ENCODE measurements around the gene RGL1.

RGL1 gene

DNA sequence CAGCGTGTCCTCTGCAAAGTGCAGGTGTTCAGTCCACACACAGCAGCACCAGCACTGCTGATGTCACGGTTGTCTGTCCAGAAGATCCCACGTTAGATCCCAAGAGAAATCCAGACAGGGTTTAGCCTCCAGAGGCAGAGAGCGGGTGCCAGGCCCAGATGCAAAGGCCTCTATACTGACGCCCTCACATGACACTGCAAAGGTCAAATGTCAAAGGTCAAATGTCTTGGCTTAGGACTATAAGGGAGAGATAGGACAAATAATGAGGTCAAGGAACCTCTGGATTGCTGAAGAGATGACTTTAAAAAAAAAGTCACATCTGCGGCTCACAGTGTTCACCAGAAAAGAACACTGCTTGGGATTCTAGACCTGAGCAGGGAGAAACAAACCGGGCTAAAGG, 131.1 kb downstream of the RGL1 start:
- Histone ChIP-seq H3K36me3 (ENCODE audit: control insufficient read depth, insufficient read depth, low read length) (no peaks in the 10 kb centered on the region), H3K27ac (ENCODE audit: low read depth, low read length) (no peak overlapping the region), H3K9me3 (ENCODE audit: control insufficient read depth, insufficient read depth, low read depth, low read length) (no peaks in the 10 kb centered on the region), H3K4me1 (ENCODE audit: control insufficient read depth, insufficient read depth, low read length) (no peaks in the 10 kb centered on the region), H3K27me3 (ENCODE audit: control insufficient read depth, insufficient read depth, low read length) (no peaks in the 10 kb centered on the region), H3K4me3 (ENCODE audit: low read depth, low read length) (no peak overlapping the region), H3K9ac (ENCODE audit: low read length) (no peak overlapping the region)

DNA sequence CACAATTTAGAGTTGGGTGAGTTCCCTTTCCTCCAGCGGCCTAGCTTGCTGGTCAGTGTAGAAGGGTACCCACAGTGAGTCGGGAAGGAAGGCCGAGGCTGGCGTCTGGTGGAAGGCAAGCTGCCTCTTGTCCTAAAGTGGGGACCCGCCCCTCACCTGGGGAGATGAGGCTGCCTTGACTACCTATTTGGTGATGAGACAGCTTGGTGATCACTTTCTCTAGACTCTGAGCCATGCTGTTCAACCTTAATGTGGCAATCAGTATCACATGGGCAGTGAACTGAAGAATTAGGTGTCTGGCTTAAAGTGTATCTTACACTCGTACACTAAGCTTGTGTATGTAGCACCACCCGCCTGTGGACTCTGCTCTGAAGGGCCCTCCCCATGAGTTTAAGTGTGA, 131.9 kb downstream of the RGL1 start:
- Histone ChIP-seq H3K9ac (ENCODE audit: low read length) (no peak overlapping the region), H3K4me3 (ENCODE audit: low read depth, low read length) (no peak overlapping the region), H3K36me3 (ENCODE audit: control insufficient read depth, insufficient read depth, low read length) (no peaks in the 10 kb centered on the region), H3K27me3 (ENCODE audit: control insufficient read depth, insufficient read depth, low read length) (no peaks in the 10 kb centered on the region), H3K27ac (ENCODE audit: low read depth, low read length) (no peak overlapping the region), H3K9me3 (ENCODE audit: control insufficient read depth, insufficient read depth, low read depth, low read length) (no peaks in the 10 kb centered on the region), H3K4me1 (ENCODE audit: control insufficient read depth, insufficient read depth, low read length) (no peaks in the 10 kb centered on the region)

DNA sequence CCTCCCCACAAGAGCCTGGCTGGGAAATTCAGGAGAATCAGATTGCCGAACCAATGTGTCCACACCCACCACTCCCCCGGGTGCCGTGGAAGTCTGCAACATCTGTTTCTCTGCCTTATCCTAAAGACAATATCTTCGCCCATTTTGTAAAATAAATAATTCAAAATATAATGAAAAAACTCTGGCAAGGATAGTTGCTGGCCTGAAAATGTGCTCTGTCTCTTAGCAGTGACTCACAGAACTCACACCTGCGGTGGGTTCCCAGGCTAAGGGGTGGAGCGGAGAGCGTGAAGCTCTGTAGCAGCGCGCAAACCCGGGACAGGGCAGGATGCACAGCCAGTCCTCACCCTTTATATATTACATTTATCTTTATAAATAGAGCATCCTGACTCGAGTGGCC, 132.7 kb downstream of the RGL1 start:
- Histone ChIP-seq H3K27ac (ENCODE audit: low read depth, low read length) (no peak overlapping the region), H3K27me3 (ENCODE audit: control insufficient read depth, insufficient read depth, low read length) (no peaks in the 10 kb centered on the region), H3K4me3 (ENCODE audit: low read depth, low read length) (no peak overlapping the region), H3K4me1 (ENCODE audit: control insufficient read depth, insufficient read depth, low read length) (no peaks in the 10 kb centered on the region), H3K9me3 (ENCODE audit: control insufficient read depth, insufficient read depth, low read depth, low read length) (no peaks in the 10 kb centered on the region), H3K9ac (ENCODE audit: low read length) (no peak overlapping the region), H3K36me3 (ENCODE audit: control insufficient read depth, insufficient read depth, low read length) (no peaks in the 10 kb centered on the region)

DNA sequence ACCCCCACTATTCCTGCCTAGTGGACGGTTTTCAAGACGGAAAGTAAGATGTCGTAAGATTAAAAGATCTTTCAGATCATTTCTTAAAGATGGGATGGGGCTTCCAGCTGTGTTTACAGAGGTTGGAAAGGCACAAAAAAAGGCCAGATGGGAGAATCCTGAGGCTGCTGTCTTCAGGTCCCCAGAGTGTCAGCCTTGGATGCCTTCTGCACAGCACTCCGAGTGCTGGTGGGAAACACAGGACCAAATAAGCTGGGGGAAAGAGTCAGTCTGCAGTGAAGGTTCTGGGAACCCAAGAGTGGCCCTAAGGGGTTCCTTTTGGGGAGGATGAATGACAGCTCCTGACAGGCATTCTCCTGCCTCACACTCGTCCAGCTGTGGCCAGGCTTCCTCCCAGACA, 136.1 kb downstream of the RGL1 start:
- H3K4me3 ChIP-seq (ENCODE audit: low read depth, low read length) = no peak overlapping the region
- H3K36me3 ChIP-seq (ENCODE audit: control insufficient read depth, insufficient read depth, low read length) = no peaks in the 10 kb centered on the region
- H3K9me3 ChIP-seq (ENCODE audit: control insufficient read depth, insufficient read depth, low read depth, low read length) = no peaks in the 10 kb centered on the region
- no peak overlapping the region for H3K27ac ChIP-seq (ENCODE audit: low read depth, low read length)
- no peak overlapping the region for H3K9ac ChIP-seq (ENCODE audit: low read length)
- H3K4me1 ChIP-seq (ENCODE audit: control insufficient read depth, insufficient read depth, low read length) = peaks cover 19% of the 10 kb centered on the region
- peaks cover 25% of the 10 kb centered on the region for H3K27me3 ChIP-seq (ENCODE audit: control insufficient read depth, insufficient read depth, low read length)

DNA sequence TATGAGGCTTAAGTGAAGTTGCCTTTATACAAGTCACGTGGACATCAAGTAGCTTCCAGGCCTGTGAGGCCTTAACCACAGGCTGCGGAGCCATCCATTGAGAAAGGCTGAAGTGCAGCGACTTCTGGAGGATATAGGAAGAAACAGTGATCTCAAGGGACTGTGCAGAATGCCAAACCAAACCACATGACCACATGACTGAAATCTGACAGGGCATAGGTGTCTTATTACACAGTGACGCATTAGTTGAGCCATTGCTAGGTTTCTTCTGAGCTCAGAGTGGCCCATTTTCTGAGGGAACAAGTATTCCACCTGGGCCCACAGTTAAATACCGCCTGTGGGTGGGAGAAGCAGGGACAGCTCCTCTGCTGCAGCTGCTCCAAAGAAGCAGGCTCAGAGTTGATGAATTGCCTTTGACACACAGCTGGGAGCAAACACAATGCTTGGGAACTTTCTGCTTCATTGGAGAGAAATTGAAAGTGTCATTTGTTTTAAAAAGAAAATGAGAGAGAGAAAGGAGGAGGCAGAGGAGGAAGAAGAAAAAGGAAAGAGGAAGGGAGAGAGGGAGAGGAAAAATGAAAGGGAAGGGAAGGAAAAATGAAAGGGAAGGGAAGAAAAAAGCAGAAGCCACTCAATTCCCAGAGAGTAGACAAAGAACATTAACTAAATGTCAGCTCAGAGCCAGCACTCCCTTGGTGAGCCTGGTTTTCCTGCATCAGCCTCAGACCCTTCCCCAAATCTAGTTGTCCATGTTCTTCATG, 138.2 kb downstream of the RGL1 start:
- H3K27me3 ChIP-seq (ENCODE audit: control insufficient read depth, insufficient read depth, low read length) = peaks cover 25% of the 10 kb centered on the region
- peaks cover 23% of the 10 kb centered on the region for H3K4me1 ChIP-seq (ENCODE audit: control insufficient read depth, insufficient read depth, low read length)
- H3K4me3 ChIP-seq (ENCODE audit: low read depth, low read length) = no peak overlapping the region
- no peak overlapping the region for H3K27ac ChIP-seq (ENCODE audit: low read depth, low read length)
- H3K36me3 ChIP-seq (ENCODE audit: control insufficient read depth, insufficient read depth, low read length) = no peaks in the 10 kb centered on the region
- no peak overlapping the region for H3K9ac ChIP-seq (ENCODE audit: low read length)
- H3K9me3 ChIP-seq (ENCODE audit: control insufficient read depth, insufficient read depth, low read depth, low read length) = no peaks in the 10 kb centered on the region

DNA sequence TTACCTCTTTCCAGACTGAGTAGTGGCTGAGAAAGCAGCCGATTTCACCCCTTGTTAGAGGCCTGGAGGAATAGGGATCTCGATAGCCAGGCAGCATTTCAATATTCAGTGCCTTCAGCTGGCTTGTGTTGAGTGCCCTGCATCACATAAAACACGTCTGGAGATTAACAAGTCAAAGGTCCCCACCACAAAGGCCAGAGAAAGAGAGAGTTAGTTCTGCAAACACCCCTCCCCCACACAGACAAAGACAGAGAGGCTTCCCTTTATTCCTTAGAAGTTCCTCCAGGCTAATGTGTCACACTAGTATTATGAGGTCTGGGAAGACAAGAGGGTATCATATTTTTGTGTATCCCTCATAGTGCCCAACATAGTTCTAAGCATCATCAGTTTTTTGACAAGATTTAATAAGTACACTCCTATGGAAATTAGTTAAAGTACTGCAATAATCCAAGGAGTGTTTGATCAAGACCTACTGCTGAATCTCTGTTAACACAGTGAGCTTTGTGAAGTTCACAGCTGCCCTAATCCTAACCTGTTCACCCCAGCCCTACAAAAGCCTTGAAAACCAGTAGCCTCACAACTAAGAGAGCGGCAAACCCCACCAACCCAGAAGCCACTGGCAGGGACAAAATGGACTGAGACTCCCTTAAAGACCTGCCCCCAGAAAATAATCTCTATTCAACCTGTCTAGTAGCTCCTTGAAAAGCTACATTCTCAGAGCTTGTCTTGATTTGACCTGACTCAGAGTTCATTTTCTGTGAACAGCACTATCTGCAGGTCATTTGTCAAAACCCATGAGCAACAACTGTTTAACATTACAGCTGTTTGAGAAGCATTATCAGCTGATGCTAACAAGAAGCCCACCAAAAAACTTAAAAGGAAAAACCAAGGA, 140.8 kb downstream of the RGL1 start:
- H3K36me3 ChIP-seq (ENCODE audit: control insufficient read depth, insufficient read depth, low read length) = no peaks in the 10 kb centered on the region
- peak overlapping the region; percentile 22; the same call in 1 of the 2 replicates for H3K4me3 ChIP-seq (ENCODE audit: low read depth, low read length)
- peak overlapping the region; percentile 54 for H3K9ac ChIP-seq (ENCODE audit: low read length)
- H3K27ac ChIP-seq (ENCODE audit: low read depth, low read length) = no peak overlapping the region
- peaks cover 25% of the 10 kb centered on the region for H3K27me3 ChIP-seq (ENCODE audit: control insufficient read depth, insufficient read depth, low read length)
- H3K9me3 ChIP-seq (ENCODE audit: control insufficient read depth, insufficient read depth, low read depth, low read length) = no peaks in the 10 kb centered on the region
- H3K4me1 ChIP-seq (ENCODE audit: control insufficient read depth, insufficient read depth, low read length) = peaks cover 23% of the 10 kb centered on the region

DNA sequence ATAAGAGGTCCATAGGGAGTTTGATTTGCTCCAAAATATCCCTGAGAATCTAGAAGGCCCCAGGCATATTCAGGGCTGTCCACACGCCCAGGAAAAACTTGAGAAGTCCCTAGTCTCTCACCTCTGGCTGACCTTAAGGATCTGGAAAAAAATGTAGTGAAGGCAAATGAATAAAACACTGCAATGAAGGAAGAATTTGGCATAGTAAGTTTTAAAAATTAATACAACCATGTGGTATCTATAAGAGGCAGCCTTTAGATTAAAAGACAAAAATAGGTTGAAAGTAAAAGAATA, 141.3 kb downstream of the RGL1 start:
- Histone ChIP-seq H3K27me3 (ENCODE audit: control insufficient read depth, insufficient read depth, low read length) (peaks cover 25% of the 10 kb centered on the region), H3K4me3 (ENCODE audit: low read depth, low read length) (no peak overlapping the region), H3K9me3 (ENCODE audit: control insufficient read depth, insufficient read depth, low read depth, low read length) (no peaks in the 10 kb centered on the region; the same call in 1 of the 2 replicates), H3K27ac (ENCODE audit: low read depth, low read length) (no peak overlapping the region), H3K36me3 (ENCODE audit: control insufficient read depth, insufficient read depth, low read length) (no peaks in the 10 kb centered on the region), H3K9ac (ENCODE audit: low read length) (no peak overlapping the region), H3K4me1 (ENCODE audit: control insufficient read depth, insufficient read depth, low read length) (peaks cover 23% of the 10 kb centered on the region)

DNA sequence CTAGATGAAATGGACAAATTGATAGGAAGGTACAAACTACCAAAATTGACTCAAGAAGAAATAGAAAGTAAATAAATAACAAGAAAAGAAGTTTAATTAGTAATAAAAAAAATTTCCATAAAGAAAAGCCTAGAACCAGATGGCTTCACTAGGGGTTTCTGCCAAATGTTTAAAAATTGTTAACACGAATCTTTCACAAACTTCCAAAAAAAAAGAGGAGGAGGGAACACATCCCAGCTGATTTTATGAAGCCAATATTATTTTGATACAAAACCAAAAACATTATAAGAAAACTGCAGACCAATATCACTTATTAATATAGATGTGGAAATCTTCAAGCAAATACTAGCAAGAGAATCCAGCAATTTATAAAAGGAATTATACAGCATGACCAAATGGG, 143.1 kb downstream of the RGL1 start:
- Histone ChIP-seq H3K9ac (ENCODE audit: low read length) (no peak overlapping the region), H3K27ac (ENCODE audit: low read depth, low read length) (no peak overlapping the region), H3K4me3 (ENCODE audit: low read depth, low read length) (no peak overlapping the region), H3K27me3 (ENCODE audit: control insufficient read depth, insufficient read depth, low read length) (peaks cover 23% of the 10 kb centered on the region), H3K4me1 (ENCODE audit: control insufficient read depth, insufficient read depth, low read length) (peaks cover 20% of the 10 kb centered on the region), H3K9me3 (ENCODE audit: control insufficient read depth, insufficient read depth, low read depth, low read length) (no peaks in the 10 kb centered on the region; the same call in 1 of the 2 replicates), H3K36me3 (ENCODE audit: control insufficient read depth, insufficient read depth, low read length) (no peaks in the 10 kb centered on the region)

DNA sequence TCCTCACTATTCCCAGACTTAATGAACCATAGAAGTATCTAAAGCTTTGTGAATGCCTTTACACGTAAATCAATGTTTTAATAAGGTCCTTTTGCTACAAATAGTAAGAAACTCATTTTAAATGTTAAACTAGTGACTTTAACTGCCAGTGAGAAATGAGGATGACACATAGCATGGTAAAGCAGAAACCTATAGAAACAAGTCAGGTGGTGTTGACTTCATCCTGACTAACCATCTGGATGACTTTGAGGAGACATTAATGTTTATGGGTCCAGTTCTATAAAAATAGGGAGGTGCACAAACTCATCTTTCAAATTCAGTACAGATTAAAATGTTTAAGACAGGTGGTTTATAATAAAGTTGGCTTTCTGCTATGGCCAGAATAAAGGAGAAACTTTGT, 147.2 kb downstream of the RGL1 start:
- Histone ChIP-seq H3K27me3 (ENCODE audit: control insufficient read depth, insufficient read depth, low read length) (no peaks in the 10 kb centered on the region), H3K36me3 (ENCODE audit: control insufficient read depth, insufficient read depth, low read length) (no peaks in the 10 kb centered on the region), H3K27ac (ENCODE audit: low read depth, low read length) (no peak overlapping the region), H3K4me1 (ENCODE audit: control insufficient read depth, insufficient read depth, low read length) (peaks cover 4% of the 10 kb centered on the region; the same call in 1 of the 2 replicates), H3K9me3 (ENCODE audit: control insufficient read depth, insufficient read depth, low read depth, low read length) (no peaks in the 10 kb centered on the region; the same call in 1 of the 2 replicates), H3K4me3 (ENCODE audit: low read depth, low read length) (no peak overlapping the region), H3K9ac (ENCODE audit: low read length) (no peak overlapping the region)

DNA sequence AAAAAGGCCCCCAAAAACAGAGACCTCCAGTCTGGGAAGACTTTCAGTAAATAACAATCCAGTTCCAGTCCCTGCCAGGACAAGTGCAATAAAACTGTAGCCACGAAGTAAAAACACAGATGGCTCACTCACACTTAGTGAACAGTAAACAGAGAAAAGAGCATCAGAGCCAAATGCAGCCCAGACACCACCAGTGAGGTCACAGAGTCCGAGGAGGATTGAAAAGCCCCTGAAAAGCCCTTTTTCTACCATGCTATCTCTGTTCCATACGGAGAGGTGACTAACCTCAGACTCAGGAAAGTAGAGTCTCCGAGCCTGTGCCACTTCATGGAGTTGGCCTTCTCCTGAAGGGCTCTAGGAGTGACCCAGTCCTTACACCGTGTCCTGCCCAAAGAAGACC, 148.1 kb downstream of the RGL1 start:
- Histone ChIP-seq H3K4me1 (ENCODE audit: control insufficient read depth, insufficient read depth, low read length) (peaks cover 4% of the 10 kb centered on the region; the same call in 1 of the 2 replicates), H3K9ac (ENCODE audit: low read length) (no peak overlapping the region), H3K4me3 (ENCODE audit: low read depth, low read length) (no peak overlapping the region)

DNA sequence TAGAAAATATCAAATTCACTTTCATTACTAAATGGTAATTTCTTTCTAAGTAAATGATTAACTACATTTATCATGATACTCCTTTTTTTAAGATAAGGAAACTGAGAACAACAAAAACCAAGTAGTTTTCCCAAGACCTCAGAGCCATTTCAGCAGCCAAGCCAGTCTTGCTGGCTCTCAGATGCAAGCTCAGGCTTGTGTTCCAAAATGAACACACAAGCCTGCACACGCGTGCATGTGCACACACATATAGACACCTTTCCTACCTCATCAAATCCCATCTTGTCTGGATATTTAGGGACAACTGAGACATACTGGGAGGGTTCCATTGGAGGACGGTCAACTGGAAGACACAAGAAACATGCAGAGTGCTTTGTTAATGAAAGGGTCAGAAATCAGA, 149.6 kb downstream of the RGL1 start:
- Histone ChIP-seq H3K4me1 (ENCODE audit: control insufficient read depth, insufficient read depth, low read length) (peaks cover 4% of the 10 kb centered on the region; the same call in 1 of the 2 replicates), H3K9me3 (ENCODE audit: control insufficient read depth, insufficient read depth, low read depth, low read length) (no peaks in the 10 kb centered on the region; the same call in 1 of the 2 replicates), H3K27me3 (ENCODE audit: control insufficient read depth, insufficient read depth, low read length) (no peaks in the 10 kb centered on the region), H3K4me3 (ENCODE audit: low read depth, low read length) (no peak overlapping the region), H3K36me3 (ENCODE audit: control insufficient read depth, insufficient read depth, low read length) (no peaks in the 10 kb centered on the region), H3K9ac (ENCODE audit: low read length) (no peak overlapping the region), H3K27ac (ENCODE audit: low read depth, low read length) (no peak overlapping the region)

More for the DNA sequence above, 148.1 kb downstream of the RGL1 start:
- Histone ChIP-seq H3K9me3 (ENCODE audit: control insufficient read depth, insufficient read depth, low read depth, low read length) (no peaks in the 10 kb centered on the region; the same call in 1 of the 2 replicates), H3K27ac (ENCODE audit: low read depth, low read length) (no peak overlapping the region), H3K36me3 (ENCODE audit: control insufficient read depth, insufficient read depth, low read length) (no peaks in the 10 kb centered on the region), H3K27me3 (ENCODE audit: control insufficient read depth, insufficient read depth, low read length) (no peaks in the 10 kb centered on the region)

Measured in HUES6 (cell line).